CD4-positive, alpha-beta T cell treated with Interleukin-6 for 4 hours (primary cell): ENCODE measurements around the gene TBPL2.
"Not testable (repeated sequence)": the region's sequence is repeated elsewhere in the genome, so short reads cannot be mapped to it uniquely, and the experiment has no call there.

Source experiments
- DNase-seq: peaks from one replicate; pipeline ENCODE4 v3.0.0-alpha.2; 2020; ENCODE audit warnings: mixed read lengths

TBPL2 gene

DNA sequence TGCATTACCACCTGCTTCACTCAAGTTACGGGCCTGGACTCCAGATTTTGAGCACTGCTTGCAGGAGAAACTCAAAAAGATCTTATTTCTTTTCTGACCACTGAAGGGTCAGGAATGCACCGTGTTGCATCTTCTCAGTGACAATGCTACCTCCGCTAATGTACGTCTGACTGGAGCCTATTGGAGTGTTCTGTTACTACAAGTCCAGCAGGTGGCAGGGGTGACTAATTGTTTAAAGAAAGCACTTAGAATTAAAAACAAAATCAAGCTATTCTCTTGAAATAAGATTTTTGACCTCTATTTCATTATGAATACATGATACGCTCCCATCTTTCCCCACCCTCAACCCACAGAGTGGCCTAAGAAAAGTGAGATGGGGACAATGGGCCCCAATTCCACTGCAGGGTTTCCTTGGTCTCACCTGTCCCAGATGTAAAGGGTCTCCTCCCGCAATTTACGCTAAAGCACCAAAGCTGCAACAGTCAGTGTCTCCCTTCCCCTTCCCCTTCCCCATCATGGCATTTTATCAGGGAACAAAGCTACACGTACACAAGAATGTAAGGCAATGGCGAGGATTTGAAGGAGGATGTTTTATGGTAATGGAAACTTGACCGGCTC lies 2.2 kb downstream of the TBPL2 start:
- DNase-seq, result peak; percentile 3

DNA sequence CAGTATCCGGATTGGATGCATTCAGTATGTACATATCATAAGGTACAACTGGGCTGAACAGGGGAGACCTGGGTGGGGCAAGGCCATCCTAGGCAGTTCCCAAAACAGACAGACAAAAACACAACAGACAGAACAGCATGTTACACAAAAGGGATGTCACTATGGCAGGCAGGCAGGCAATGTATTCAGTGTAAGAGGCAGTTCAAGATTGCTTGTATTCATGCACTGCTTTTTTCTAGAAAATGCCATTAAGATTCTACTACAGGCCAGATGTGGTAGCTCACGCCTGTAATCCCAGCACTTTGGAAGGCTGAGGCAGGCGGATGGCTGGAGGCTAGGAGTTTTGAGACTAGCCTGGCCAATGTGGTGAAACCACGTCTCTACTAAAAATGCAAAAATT lies 3.5 kb downstream of the TBPL2 start:
- no peak for DNase-seq

- DNase-seq, result no peak
Observed at GRCh38 chr14:55436519-55436918, 3.9 kb downstream of the TBPL2 start.

- DNase-seq, result no peak
Observed at GRCh38 chr14:55434805-55435174, 5.6 kb downstream of the TBPL2 start.

DNA sequence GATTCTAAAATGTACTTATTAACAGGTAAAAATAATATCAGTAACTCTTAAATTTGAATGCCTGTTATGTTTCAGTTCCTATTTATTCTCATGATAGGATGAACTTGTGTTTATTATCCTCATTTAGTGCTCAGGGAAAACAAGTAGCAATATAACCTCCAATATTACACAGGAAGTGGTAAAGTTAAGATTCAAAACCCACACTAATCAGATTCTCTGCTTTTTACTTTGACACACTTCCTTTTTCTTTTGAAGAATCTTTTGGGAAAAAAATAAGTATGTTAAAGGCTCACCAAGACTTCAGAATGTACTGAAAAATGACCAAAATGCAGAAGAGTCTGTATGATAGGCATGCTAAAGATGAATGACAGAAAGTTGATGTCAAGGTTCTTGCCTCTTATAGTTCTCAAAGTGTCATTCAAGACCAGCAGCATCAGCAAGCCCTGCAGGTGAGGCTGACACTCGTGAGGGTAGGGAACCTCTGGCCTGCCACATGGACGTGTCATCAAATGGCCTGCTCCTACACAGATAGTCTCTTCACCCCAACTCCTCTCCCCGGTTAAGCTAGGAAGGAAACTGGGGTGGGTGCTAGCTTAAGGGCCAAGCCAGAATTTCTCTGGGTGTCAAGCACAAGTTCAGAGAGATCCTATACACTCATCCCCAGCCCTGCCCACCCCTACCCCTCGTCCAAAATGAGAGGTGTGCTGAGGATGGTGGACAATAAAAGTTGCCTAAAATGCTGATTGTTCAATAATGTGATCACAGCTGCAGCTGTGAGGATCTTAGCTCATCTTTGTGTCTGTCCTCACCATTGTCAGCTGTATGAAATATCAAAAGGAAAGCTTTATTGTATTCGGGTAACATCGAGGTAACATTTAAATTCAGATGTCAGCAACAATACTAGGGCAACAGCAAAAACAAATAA lies 6.3 kb downstream of the TBPL2 start:
- DNase-seq, result peak; percentile 23

DNA sequence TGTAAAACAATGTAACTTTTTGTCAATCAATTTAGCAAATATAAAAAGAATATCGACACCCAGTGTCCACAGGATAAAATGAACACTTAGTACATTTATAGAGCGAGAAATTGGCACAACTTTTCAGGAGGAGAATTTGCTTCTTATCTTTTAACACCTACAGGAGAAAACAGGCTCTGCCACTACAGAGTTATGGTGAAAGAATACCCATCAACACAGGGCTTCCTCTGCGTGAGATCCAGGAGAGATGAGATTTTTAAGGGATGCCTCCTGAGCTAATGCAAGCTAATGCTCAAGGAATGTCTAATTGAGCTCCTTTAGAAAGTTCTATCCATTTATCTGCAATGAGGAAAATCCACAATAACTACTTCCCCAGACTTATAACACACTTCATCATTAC lies 7.8 kb downstream of the TBPL2 start:
- DNase-seq, result no peak

GRCh38 chr14:55430024-55430690 lies 10.3 kb downstream of the TBPL2 start:
- DNase-seq, result peak; percentile 63

- no peak for DNase-seq
Observed at GRCh38 chr14:55427439-55427838, 13.0 kb downstream of the TBPL2 start.

DNA sequence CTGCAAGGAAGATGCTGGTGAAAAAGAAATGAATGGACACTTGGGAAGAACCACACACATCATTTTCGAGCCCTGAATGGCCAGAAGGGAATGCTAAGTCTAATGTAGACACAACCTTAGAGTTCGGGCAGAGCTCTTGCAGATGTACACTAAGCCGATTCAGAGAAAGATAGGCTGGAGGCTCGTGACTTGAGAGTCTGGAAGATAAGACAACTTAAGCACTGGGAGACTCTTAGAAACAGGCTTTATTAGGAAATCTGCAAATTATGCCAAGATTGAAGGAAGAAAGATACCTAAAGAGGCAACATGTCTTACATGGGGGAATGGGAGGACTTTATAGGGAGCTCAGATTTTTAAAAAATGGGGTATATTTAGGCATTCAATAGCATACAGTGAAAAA lies 13.5 kb downstream of the TBPL2 start:
- DNase-seq, result no peak

- DNase-seq, result no peak
Observed at GRCh38 chr14:55425091-55425490, 15.3 kb downstream of the TBPL2 start.

GRCh38 chr14:55423969-55424368 lies 16.4 kb downstream of the TBPL2 start:
- no peak for DNase-seq

DNA sequence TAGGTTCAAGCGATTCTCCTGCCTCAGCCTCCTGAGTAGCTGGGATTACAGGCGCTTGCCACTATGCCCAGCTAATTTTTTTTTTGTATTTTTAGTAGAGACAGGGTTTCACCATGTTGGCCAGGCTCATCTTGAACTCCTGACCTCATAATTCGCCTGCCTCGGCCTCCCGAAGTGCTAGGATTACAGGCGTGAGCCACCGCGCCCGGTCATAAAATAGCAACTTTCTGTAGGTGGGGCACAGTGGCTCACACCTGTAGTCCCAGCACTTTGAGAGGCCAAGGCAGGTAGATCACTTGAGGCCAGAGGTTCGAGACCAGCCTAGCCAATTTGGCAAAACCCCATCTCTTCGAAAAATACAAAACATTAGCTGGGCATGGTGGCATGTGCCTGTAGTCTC lies 18.1 kb downstream of the TBPL2 start:
- DNase-seq, result not testable (repeated sequence)

DNA sequence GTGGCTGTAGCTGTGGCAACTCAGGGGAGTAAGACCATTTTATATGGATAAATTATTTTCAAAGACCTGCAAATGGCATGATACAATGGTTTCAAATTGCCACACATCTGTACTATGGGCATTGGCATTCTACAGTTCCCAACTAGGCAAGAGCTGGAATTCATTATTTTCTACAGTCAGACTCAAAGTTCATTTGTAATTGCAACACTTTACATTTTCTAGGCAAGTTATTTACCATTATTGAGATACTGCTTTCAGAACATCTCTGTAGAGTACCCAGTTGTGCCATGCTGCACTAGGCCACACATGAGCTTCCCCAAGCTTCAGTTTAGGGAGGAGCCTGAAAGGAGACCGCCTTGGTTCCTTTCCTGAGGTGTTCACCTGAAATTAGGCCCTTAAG lies 20.8 kb downstream of the TBPL2 start:
- no peak for DNase-seq

- DNase-seq, result no peak
Observed at GRCh38 chr14:55418411-55418810, 22.0 kb downstream of the TBPL2 start.

GRCh38 chr14:55417955-55418354 lies 22.5 kb downstream of the TBPL2 start:
- DNase-seq, result no peak

- peak; percentile 30 for DNase-seq
Observed at GRCh38 chr14:55416866-55417265, 23.6 kb downstream of the TBPL2 start.

- no peak for DNase-seq
Observed at GRCh38 chr14:55414551-55414950, 25.9 kb downstream of the TBPL2 start.

- DNase-seq, result no peak
Observed at GRCh38 chr14:55412676-55413075, 27.7 kb downstream of the TBPL2 start.

GRCh38 chr14:55411426-55412389 lies 28.7 kb downstream of the TBPL2 start, which contains the start of gene ATG14:
ATG14 (minus strand) TSS chr14:55411830; CDS start chr14:55411822, 8 bp downstream.
- peak; percentile 77 for DNase-seq

DNA sequence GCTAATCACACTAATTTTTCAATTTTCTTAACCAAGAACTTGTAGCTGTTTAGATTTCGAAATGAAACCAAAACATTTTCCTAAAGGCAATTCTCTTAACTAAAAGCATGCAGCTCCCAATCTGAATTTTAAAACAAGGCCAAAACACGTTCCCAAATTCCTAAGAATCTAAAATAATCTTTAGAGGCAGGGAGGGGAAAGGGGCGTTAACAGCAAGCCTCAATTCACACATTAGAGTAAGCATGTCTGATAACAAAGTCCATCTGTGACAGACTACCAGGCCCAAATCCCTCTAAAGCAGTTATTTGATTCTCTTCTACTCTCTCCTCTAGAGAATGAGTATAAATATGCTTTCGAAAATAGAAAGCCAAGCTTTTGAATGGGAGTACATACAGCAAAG lies 29.5 kb downstream of the TBPL2 start:
- no peak for DNase-seq

- DNase-seq, result no peak
Observed at GRCh38 chr14:55404173-55404854, 36.1 kb downstream of the TBPL2 start.

DNA sequence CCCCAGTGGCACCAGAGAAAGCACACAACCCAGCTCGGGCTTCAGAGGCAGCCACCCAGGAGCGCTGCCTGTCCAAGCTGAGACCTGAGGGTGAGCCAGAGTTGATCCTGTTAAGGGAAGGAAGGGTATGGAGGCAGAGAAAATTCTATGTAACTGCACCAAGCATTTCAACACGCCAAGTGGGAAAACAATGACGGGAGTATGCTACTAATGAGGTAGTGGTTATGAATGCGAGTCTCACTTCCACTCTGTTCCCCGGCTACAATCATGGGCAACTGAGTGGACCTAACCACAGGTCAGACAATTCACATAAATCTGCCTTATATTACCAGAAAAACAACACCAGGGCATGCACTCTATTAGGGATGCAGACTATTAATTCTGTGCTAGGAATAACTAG lies 38.7 kb downstream of the TBPL2 start:
- no peak for DNase-seq
